ENCODE results near the gene DENND2D.
"Not testable (repeated sequence)": the region's sequence is repeated elsewhere in the genome, so short reads cannot be mapped to it uniquely, and the experiment has no call there.

DENND2D gene

GRCh38 chr1:111221633-111222291 lies 21.3 kb upstream of the DENND2D start:
- DNase-seq (ENCODE audit: low read depth in 2 of 2), result no peak

GRCh38 chr1:111221276-111221632 lies 20.8 kb upstream of the DENND2D start:
- DNase-seq (ENCODE audit: low read depth in 2 of 2), result no peak

GRCh38 chr1:111220302-111220890 lies 19.9 kb upstream of the DENND2D start:
- no peak for DNase-seq (ENCODE audit: low read depth in 2 of 2)

DNA sequence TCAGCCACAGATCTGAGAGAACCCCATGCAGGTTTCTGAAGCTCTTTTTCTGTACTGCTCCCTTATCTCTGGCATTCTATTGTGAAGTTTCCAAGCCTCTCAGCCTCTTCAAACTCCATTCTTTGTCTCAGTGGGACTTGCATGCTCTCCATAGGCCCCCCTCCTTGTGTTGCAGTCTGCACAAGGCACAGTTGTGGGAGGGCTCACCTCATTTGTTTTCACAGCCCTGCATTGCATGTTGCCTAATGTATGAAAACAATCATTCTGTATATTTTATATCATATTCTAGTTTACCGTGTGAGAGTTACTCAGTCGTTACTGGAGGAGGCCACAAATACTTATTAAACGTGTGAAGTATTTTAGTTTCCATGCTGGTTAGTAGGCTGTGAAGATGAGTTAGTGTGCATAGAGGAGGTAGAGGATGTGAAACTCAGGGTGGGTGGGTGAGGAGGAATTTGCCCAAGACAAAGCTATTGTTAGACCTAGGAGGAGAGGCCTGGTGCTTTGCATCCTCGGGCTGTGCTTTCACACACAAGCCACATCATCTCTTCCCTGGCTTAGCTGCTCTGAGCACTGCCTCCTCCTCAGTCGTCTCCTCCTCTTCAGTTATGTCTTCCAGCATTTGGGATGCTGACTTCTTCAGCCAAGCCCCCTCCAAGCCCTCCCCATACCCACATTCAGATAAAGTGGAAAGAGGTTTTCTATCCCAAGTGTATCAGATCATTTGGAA lies 19.3 kb upstream of the DENND2D start:
- DNase-seq (ENCODE audit: low read depth in 2 of 2), result no peak

DNA sequence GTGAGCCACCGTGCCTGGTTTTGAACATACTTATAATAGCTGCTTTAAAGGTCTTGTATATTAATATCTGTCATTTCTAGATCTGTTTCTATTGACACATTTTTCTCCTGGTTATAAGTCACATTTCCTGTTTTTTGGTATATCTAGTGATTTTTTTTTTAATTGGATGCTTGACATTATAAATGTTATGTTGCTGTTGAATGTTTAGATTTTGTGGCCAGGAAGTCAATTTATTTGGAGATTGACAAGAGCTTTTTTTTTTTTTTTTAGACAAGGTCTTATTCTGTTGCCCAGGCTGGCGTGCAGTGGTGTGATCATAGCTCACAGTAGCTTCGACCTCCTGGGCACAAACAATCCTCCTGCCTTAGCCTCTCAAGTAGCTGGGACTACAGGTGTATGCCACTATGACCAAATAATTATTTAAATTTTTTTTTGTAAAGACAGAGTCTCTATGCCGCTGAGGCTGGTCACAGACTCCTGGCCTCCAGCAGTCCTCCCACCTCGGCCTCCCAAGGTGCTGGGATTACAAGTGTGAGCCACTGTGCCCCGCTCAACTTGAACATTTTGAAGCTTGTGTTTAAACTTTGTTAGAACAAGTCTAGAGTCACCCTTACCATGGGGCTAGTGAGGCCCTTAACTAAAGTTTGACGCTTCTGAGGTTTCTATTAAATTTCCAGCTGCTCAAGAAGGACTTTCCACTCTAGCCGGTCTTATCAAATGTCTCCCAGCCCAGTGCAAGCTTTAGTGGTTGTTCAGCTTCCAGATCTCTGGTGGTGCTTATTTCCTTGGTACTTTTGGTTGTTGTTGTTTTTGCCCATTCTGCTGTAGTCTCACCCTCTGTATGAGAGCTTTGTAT lies 18.5 kb upstream of the DENND2D start:
- no peak for DNase-seq (ENCODE audit: low read depth in 2 of 2)

DNA sequence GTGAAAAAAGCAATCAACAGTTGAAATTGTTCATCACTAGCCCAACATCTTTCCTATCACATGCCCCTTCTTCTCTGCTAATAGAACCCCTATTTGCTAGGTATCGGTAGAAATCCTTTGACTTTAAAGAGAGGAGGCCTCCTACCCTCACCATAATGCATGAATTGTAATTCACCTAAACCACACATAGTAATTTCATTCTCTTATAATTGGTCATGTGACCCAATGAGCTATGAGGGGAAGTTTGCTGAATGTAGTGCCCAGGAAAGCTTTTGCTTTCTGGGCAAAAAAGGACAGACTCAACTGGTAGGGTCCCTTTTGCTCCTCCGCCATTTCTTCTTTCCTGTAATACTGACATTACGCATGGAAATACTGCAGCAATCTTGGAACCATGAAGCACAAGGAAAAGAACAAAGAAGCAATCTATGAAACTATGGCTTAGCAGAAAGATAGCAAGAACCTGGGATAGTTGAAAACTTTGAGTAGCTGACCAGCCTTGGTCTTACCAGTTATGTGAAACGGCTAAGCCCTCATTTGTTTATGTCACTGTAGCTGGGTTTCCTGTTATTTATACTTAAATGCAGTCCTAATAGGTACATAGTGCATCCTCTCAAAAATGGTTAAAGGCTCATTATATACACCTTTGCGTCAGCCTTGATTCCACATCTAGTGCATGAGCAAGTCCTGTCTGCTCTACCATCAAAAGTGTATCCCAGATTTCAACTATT lies 16.9 kb upstream of the DENND2D start:
- DNase-seq (ENCODE audit: low read depth in 2 of 2), result no peak

GRCh38 chr1:111216751-111217150 lies 16.3 kb upstream of the DENND2D start:
- DNase-seq (ENCODE audit: low read depth in 2 of 2), result no peak

- DNase-seq (ENCODE audit: low read depth in 2 of 2), result not testable (repeated sequence)
Measured at GRCh38 chr1:111215285-111215684, 14.8 kb upstream of the DENND2D start.

DNA sequence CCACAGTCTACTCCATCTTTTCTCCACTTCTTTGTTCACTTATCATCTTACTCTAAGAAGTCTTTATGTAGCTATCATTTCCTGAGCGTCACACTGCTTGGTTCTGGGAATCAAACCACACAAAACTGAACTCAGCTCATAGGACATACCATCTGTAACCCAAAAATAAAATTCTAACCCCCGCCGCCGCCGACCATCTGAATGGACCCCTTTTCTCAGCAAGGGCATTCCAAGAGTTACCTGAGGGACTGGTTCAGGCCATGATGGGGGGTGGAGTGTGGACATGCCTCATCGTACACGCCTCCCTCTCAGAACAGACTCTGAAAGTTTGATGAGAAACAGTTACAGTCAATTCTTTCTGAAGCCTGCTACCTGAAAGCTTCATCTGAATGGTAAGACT lies 14.4 kb upstream of the DENND2D start:
- DNase-seq (ENCODE audit: low read depth in 2 of 2), result peak; percentile 54 to 62

DNA sequence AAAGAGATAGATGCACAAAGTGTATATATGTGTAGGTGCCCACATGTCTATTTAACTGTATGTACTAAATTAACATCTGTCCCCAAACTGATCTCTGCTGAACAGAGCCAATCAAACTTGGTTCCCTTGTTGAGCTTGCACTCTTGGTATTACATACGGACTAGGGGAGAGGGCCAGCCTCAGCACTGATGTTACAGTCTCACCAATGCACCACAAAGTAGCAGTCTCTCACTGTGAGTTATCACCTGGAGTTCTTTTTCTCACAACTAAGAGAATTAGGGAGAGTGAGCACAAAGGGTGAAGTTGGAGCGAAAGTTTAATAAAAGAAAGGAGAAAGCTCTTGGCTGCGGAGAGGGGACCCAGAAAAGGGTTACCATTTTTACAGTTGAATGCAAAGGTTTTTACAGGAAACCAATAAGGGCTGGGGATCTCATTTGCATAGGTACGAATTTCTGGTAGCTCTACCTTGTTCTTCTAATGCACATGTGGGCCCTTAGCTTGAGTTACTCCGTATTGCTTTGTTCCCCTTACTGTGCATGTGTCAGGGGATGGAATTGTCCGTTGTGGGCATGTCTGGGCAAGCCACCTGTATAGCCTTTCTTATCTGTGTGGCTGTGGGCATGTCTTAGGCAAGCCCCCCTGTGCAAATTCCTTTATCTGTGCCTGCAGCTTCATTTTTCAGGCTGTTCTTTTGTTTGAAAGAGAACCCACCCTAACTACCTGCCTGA lies 13.8 kb upstream of the DENND2D start:
- DNase-seq (ENCODE audit: low read depth in 2 of 2), result no peak

DNA sequence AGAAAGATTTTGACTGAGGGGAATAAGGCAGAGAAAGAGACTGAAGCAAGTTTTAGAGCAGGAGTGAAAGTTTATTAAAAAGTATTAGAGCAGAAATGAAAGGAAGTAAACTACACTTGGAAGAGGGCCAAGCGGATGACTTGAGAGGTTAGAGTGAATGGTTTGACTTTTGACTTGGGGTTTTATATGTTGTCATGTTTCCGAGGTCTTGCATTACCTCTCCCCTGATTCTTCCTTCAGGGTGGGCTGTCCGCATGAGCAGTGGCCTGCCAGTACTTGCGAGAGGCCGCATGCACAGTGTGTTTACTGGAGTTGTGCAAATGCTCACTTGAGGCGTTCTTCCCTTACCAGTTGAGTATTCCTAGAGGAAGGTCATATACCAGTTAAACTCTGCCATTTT lies 13.0 kb upstream of the DENND2D start:
- DNase-seq (ENCODE audit: low read depth in 2 of 2), result no peak

DNA sequence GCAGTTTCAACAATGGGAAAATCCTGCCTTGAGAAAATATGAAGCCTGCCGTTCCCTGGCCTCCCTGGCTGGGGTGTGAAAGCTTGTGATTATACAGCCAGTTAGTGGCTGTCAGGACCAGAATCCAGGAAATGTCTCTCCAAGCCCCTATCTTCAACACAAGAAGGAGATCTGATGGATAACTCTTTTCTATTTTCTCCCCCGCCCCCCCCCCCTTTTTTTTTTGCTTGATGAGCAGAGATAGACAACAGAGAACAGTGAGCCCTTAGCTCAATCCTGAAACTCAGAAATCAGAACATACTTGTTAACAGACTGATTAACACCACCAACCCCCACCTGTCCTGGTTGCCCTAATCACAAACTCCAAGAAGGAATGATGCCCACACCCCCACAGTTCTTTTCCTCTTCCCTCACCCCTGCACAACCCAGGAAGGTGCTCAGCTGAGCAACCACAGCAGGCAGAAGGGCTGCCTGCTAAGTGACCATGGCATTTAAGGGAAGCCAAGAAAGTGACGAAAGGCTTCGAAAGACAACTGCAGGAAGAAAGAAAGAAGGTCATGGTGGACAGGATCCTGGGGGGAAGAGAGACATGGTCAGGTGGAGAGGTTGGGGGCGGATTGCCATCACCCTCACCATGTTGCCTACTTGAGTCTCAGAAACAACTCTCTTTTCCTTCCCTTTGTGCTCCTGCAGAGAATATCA lies 12.3 kb upstream of the DENND2D start:
- DNase-seq (ENCODE audit: low read depth in 2 of 2), result no peak

GRCh38 chr1:111211921-111212320 lies 11.5 kb upstream of the DENND2D start:
- DNase-seq (ENCODE audit: low read depth in 2 of 2), result no peak

DNA sequence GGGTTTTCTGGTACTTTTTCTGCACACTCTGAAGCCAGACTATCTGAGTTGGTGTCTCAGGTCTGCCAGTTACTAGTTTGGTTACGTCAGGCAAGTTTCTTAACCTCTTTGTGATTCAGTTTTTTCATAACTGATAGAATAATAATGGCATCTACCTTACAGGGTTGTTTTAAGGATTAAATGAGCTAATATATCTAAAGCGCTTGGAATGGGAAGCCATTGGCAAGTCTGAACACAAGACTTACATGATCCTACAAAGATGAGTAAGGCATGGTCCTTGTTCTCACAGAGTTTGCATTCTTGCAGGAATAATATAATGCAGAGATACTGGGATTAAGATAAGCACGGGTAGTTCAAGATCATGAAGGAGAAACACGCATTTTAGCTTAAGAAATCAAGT lies 9.2 kb upstream of the DENND2D start:
- DNase-seq (ENCODE audit: low read depth in 2 of 2), result no peak

GRCh38 chr1:111208921-111209320 lies 8.5 kb upstream of the DENND2D start:
- no peak for DNase-seq (ENCODE audit: low read depth in 2 of 2)

GRCh38 chr1:111205714-111206050 lies 5.2 kb upstream of the DENND2D start:
- DNase-seq (ENCODE audit: low read depth in 2 of 2), result no peak

DNA sequence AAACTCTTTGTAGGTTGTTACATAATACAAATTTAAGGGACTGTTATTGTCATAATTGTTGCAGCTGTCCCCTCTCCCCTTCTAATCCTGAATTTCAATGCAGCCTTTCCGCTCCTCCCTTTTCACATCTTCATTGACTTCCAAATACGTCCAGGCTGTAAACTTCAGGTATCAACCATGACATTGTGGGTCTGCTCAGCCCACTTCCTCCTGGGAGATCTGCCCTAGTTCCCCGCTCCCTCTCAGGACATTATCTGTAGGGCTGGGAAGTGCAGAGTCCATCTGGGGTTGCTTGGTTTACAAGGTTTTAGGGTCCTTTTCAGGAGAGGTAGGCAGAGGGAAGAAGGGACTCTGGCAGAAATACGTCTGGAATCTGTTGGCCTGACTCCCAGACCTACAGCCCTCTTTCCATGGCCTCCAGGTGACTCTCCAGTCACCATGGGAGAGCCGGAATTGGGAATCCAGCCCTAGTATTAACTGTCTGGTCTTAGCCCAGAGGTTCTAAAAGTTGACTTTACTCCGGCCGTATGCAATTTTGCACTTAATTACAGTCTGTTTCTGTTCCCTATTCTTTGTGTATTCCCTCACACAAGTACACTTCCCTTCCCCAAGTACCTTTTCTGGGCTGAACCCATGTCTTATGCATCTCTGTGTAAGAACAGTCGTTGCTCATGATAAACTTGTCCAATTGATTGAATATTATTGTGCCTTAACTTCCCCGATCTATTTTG lies 4.7 kb upstream of the DENND2D start:
- DNase-seq (ENCODE audit: low read depth in 2 of 2), result no peak

- peak; percentile 58 to 62 for DNase-seq (ENCODE audit: low read depth in 2 of 2)
Measured at GRCh38 chr1:111204201-111204982, 3.9 kb upstream of the DENND2D start.

DNA sequence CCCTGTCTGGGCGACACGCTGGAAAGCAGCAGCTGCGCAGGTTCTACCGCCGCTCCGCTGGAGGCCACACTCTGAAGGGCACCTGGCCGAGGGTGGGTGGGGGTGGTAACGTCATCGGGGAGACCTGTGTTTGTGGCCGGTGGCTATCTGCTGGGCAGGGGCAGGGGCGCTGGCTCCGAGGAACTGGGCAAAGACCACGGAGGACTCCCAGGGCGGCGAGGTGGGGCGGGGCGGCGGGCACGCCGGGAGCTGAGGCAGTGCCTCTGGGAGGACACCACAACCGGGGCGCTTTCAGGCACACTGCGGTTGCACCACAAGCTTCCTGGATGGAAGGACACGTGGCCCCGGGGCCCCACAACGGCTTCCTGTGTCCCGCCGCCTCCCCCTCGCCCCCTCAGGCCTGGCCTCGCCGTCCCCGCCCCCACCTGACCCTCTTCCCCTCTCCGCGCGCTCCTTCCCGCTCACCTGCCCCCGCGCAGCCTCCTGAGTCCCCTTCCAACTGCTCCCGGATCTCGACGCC lies 3.3 kb upstream of the DENND2D start:
- peak; percentile 75 to 77 for DNase-seq (ENCODE audit: low read depth in 2 of 2)
